SW480 (cell line): ENCODE data around the gene SLC38A10.
A peak's percentile ranks its signal among the peaks of the same experiment; 100 is the strongest.

Source experiments
- DNase-seq: peaks from one replicate; pipeline ENCODE4 v3.0.0-alpha.2; 2016; ENCODE audit warnings: low spot score

The SLC38A10 gene

DNA sequence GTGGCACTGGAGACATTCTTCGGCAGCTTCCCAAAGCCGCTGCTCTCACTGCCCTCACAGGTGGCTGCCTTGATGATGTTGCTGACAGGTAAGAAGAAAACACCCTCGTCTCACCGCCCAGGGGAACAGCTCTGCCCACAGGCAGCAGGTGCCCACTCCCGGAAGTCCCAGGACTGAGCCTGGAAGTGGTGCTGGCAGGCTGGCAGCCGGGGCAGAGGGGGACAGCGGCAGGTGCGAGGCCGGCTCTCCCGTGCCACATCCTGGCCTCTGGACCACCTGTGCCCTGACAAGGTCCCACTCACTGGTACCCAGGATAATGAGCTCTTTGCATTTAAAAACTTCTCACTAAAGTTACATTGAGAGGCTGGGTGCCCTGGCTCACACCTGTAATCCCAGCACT is 92.8 kb downstream of the SLC38A10 start:
- no peak for DNase-seq

GRCh38 chr17:81200695-81201580 is 94.2 kb downstream of the SLC38A10 start:
- peak; percentile 66 for DNase-seq

DNA sequence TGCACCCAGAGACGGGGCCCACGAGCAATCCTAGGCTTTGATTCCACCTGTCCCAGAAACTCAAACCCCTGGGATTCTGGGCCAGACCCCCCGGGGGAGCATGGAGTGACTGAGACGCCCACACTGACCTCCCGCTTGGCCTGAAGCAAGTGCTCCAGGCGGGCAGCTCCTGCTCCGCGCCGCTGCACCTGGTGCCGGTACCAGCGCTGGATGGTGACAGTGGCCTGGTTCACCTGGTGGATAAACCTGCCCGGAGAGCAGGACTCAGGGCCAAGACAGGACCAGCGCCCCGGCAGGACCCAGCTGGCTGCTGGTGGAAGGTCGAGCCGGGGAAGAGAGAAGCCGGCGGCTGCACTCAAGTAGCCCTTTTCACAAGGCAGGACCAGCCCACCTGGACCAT is 94.9 kb downstream of the SLC38A10 start:
- no peak for DNase-seq

- DNase-seq, result no peak
Measured at GRCh38 chr17:81199482-81199830, 95.7 kb downstream of the SLC38A10 start.

GRCh38 chr17:81198826-81199481 is 96.2 kb downstream of the SLC38A10 start:
- no peak for DNase-seq

DNA sequence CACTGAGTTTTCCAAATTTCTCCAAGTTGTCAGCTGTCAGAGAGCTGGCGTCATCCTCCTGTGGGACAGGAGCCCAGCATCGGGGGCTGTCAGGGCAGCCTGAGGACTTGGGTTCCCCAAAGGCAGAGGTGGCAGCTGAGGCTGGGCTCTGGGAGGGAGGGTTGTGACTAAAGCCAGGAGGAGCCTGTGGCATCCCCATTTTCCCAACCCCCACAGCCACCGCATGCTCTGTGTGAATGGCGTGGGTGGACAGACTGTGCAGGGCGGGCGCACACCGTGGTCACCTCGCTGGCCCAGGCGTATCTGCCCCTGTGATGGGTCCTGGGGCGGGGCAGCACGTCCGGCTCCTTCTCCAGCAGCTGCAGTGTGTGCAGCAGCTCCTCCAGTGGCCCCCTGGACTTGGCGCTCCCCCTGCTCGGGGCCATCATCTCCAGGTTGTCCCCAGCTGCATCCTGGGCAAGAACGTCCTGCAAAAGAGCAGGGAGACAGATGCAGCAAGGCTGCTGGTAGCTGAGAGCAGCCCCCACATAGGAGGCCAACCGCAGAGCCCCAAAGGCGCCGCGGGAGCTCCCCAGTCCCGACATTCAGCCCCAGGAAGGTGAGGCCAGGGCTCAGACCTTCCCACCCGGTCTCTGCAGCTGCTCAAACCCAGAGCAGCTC is 97.1 kb downstream of the SLC38A10 start:
- DNase-seq, result peak; percentile 64

DNA sequence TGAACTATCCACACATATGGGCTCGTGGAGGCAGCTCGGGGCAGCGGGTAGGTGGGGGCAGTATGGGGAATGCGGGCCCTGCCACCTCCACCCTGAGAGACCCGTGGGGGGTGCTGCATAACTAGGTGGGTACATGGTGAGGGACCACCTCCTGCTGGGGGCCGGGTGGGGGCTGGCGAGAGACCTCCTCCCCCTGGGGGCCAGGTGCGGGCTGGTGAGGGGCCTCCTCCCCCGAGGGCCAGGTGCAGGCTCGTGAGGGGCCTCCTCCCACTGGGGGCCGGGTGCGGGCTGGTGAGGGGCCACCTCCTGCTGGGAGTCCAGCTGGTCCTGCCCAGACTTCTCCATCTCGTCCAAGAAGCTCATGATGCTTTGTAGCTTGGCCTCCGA is 97.7 kb downstream of the SLC38A10 start:
- DNase-seq, result no peak

DNA sequence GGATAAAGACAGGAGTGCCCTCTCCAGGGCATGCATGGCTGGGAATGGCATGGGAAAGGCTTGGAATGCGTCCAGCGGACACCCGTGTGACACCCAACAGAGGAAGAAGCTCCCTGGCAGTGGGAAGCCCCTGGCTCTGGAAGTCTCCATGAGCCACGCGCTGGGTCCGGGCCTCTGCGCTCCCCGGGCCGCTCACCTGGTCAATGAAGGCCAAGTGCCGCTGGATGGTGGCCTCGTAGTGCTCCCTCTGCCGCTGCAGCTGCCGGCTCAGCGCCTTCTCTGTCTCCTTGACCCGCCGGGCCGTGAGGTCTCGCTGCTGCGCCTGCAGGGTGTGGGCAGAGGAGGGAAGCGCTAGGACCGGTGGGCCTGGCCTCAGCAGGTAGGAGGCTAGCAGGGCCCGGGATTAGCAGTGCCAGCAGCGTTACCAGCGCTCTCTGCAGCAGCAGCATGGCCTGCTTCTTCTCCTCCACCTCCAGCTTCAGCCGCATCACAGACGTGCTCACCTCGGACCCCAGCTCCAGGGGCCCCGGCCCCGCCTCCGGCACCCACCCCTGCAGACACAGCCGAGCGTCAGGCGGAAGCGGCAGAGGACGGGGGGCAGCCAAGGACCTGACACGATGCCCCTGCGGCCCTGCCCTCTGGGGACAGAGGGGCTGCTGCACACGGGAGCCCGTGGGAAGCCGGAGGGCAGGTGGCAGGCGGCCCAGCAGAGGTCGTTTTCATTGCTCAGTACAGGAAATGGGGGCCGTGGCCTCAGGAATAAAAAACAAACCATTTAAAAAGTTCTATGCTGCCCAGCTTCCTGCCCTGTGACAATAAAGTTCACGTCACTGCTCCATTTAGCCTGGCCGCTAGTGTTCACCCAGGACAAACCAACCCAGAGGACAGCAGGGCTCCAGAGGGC is 98.3 kb downstream of the SLC38A10 start:
- no peak for DNase-seq

DNA sequence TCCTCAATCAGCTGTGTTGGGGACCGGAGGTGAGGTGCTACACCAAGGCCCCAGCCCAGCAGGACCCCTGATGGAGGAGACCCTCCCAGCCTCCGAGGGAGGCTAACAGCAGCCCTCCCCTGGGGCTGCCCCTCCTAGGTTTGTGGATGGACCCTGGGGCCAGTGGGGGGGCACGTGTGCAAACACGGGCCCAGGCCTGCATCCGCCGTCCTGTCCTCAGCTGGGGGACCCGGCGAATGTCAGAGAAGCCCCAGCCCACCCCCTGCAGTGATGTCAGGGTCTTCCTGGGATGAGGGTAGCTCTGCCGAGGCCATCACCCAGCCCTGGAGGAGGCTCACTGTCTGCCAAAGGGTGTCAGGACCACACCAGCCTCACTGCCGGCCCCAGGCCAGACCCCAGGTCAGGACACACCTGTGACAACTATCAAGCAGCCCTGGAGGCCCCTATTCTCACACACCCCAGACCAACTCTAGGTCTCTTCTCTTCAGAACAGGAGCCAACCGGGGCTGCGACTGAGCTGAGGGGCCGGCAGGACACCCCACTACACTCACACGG is 99.1 kb downstream of the SLC38A10 start:
- DNase-seq, result no peak
